ENCODE measurements around the gene NFIX. TPM values are rescaled to one million over a fixed set of nuclear protein-coding genes. Genes with fewer than 3 reads are reported as not detected.
A peak's percentile ranks its signal among the peaks of the same experiment; 100 is the strongest.

Gene NFIX
- total RNA-seq, 1 donor from 2014 or later, result 8.4 TPM

DNA sequence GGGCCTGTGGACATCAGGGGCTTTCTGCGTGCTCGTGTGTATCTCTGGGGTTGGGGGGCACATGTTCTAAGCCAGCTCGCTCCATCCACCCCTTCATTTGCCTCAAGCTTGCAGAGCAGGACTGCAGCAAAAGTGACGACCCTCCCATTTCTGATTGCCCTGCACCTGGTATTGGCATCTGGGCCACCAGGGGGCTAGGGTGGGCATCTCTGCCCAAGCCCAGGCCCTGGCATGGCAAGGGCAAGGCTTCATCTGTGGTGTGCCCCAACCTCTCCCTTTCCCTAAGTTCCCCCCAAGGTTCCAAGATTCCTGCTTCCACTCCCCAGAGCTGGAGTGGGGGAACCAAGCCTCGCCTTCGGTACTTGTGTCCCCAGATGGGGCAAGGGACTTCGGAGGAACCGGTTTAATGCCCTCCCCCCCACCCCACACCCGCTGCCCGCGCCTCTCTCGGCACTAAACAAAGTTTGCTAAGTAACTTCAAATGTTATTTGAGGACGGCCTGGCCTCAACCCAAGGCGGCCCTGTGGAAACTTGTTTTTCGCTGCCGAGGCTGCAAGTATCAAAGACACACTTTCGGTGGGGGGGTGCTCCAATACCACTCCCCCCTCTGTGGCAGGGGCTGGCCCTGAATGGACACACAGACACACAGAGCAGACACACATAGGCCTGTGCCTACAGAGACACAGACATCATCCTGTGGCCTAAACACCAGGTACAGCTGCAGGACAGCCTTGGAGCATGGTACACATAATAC, 12.2 kb downstream of the NFIX start:
- no peaks in the 10 kb centered on the region for H3K4me1 Mint-ChIP-seq (ENCODE audit: low read depth, unreplicated experiment)
- peaks cover 3% of the 10 kb centered on the region for H3K36me3 Mint-ChIP-seq (ENCODE audit: low read depth, unreplicated experiment)
- no peak overlapping the region for H2AFZ ChIP-seq (ENCODE audit: low read depth, low read length)
- H3K79me2 ChIP-seq (ENCODE audit: insufficient read depth, low read length), result peaks cover 99% of the 10 kb centered on the region
- peak overlapping the region; percentile 19 for H3K4me2 ChIP-seq (ENCODE audit: low read length)
- H3K4me3 ChIP-seq (ENCODE audit: insufficient read depth, low read depth, low read length), result no peak overlapping the region
- no peak overlapping the region for H3K4me3 Mint-ChIP-seq (ENCODE audit: unreplicated experiment)
- H3K36me3 ChIP-seq (ENCODE audit: insufficient read depth, low read length), result no peaks in the 10 kb centered on the region
- no peak for TF ChIP-seq EZH2 (IDR thresholded peaks at IDR 0.05; ENCODE audit: insufficient read depth, low read length)
- TF ChIP-seq, protein P1, sequence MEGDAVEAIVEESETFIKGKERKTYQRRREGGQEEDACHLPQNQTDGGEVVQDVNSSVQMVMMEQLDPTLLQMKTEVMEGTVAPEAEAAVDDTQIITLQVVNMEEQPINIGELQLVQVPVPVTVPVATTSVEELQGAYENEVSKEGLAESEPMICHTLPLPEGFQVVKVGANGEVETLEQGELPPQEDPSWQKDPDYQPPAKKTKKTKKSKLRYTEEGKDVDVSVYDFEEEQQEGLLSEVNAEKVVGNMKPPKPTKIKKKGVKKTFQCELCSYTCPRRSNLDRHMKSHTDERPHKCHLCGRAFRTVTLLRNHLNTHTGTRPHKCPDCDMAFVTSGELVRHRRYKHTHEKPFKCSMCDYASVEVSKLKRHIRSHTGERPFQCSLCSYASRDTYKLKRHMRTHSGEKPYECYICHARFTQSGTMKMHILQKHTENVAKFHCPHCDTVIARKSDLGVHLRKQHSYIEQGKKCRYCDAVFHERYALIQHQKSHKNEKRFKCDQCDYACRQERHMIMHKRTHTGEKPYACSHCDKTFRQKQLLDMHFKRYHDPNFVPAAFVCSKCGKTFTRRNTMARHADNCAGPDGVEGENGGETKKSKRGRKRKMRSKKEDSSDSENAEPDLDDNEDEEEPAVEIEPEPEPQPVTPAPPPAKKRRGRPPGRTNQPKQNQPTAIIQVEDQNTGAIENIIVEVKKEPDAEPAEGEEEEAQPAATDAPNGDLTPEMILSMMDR (IDR thresholded peaks at IDR 0.05; ENCODE audit: insufficient read depth, low read depth, low read length), result no peak
- H3K27me3 ChIP-seq (ENCODE audit: insufficient read depth, low read length), result no peaks in the 10 kb centered on the region
- peaks cover 23% of the 10 kb centered on the region for H3K4me1 ChIP-seq (ENCODE audit: insufficient read depth, low read length)
- no peak overlapping the region for H3K27ac Mint-ChIP-seq (ENCODE audit: unreplicated experiment)
- no peaks in the 10 kb centered on the region for H3K9me3 ChIP-seq (ENCODE audit: insufficient read depth, low read depth, low read length)
- DNase-seq (ENCODE audit: low read depth), result no peak
- peaks cover 82% of the 10 kb centered on the region for H4K20me1 ChIP-seq (ENCODE audit: insufficient read depth, low read length)
- no peak for FAIRE-seq
- peaks cover 9% of the 10 kb centered on the region for H3K9me3 Mint-ChIP-seq (ENCODE audit: unreplicated experiment)
- H3K27me3 Mint-ChIP-seq (ENCODE audit: low read depth, unreplicated experiment), result peaks cover 77% of the 10 kb centered on the region
- H3K27ac ChIP-seq (ENCODE audit: low read depth, low read length), result no peak overlapping the region
- H3K9ac ChIP-seq (ENCODE audit: low read length), result no peak overlapping the region

DNA sequence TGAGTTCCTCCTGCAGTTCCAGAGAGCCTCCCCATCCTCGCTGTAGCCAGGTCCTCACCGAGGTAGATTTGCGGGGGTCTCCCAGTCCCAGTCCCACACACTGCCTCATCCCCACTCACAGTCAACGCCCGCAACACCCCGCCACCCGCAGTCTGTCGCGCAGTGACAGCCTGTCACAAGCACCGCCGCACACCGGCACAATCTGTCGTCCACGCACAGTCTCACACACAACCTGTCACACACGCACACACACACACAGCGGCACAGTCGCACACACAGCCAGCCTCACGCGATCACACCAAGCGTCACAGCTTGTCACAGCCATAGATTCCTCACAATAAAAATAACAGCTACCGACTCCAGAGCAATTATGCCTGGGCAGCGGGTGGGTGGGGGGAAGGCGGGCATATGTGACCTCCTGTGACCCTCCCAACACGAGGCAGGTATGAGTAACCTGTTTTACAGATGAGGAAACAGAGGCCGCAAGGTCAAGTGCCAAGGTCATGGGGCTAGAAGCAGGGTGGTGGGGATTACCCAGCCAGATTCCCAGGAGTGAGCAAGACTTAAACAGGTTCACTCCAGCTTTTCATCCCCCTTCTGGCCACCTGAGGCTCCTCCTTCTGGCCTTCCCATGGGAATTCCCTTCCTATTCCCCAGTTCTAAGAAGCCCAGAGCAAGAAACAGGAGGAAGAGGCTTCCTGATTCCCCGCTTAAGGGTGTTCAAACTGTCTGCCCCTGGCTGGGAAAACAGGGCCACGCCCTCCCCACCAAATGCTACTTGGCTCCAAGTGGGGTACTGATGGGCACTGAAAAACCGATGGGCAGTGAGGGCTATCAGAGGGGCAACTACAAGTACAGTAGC, 13.9 kb downstream of the NFIX start:
- Histone ChIP-seq H3K9ac (ENCODE audit: low read length) (peak overlapping the region; percentile 41), H3K4me2 (ENCODE audit: low read length) (peak overlapping the region; percentile 8), H3K4me1 (ENCODE audit: insufficient read depth, low read length) (peaks cover 40% of the 10 kb centered on the region), H2AFZ (ENCODE audit: low read depth, low read length) (no peak overlapping the region), H3K79me2 (ENCODE audit: insufficient read depth, low read length) (peaks cover 98% of the 10 kb centered on the region), H4K20me1 (ENCODE audit: insufficient read depth, low read length) (peaks cover 67% of the 10 kb centered on the region), H3K27me3 (ENCODE audit: insufficient read depth, low read length) (no peaks in the 10 kb centered on the region), H3K36me3 (ENCODE audit: insufficient read depth, low read length) (no peaks in the 10 kb centered on the region), H3K27ac (ENCODE audit: low read depth, low read length) (no peak overlapping the region), H3K4me3 (ENCODE audit: insufficient read depth, low read depth, low read length) (no peak overlapping the region), H3K9me3 (ENCODE audit: insufficient read depth, low read depth, low read length) (no peaks in the 10 kb centered on the region)
- Mint-ChIP-seq H3K4me1 (ENCODE audit: low read depth, unreplicated experiment) (peaks cover 12% of the 10 kb centered on the region), H3K9me3 (ENCODE audit: unreplicated experiment) (peaks cover 10% of the 10 kb centered on the region), H3K27ac (ENCODE audit: unreplicated experiment) (no peak overlapping the region), H3K36me3 (ENCODE audit: low read depth, unreplicated experiment) (no peaks in the 10 kb centered on the region), H3K27me3 (ENCODE audit: low read depth, unreplicated experiment) (peaks cover 80% of the 10 kb centered on the region), H3K4me3 (ENCODE audit: unreplicated experiment) (peak overlapping the region; percentile 55)
- no peak for TF ChIP-seq EZH2 (IDR thresholded peaks at IDR 0.05; ENCODE audit: insufficient read depth, low read length)
- TF ChIP-seq, protein P1 (IDR thresholded peaks at IDR 0.05; ENCODE audit: insufficient read depth, low read depth, low read length), result no peak
- FAIRE-seq (no peak), DNase-seq (ENCODE audit: low read depth) (no peak)

All from astrocyte (in vitro differentiated cells and primary cell).